ENCODE results near the gene SORT1. TPM values are rescaled to one million over a fixed set of nuclear protein-coding genes. Genes with fewer than 3 reads are reported as not detected.

Gene SORT1
- total RNA-seq, 1 experiment from 2014 or later, result 9.2 TPM

DNA sequence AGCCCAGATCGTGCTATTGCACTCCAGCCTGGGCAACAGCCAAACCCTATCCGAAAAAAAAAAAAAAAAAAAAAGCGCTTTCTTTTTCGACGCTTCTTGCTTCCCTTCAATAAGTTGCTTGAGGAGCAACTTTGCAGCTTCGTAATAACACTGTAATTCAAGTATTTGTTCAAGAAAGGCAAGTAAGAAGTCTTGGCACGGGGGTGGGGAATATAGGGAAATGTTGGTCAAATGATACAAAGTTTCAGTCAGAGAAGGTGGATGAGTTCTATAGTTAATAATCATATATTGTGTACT, 29.4 kb upstream of the SORT1 start:
- H3K36me3 ChIP-seq (ENCODE audit: low read depth, low read length), result peaks cover 8% of the 10 kb centered on the region; the same call in 1 of the 2 replicates

DNA sequence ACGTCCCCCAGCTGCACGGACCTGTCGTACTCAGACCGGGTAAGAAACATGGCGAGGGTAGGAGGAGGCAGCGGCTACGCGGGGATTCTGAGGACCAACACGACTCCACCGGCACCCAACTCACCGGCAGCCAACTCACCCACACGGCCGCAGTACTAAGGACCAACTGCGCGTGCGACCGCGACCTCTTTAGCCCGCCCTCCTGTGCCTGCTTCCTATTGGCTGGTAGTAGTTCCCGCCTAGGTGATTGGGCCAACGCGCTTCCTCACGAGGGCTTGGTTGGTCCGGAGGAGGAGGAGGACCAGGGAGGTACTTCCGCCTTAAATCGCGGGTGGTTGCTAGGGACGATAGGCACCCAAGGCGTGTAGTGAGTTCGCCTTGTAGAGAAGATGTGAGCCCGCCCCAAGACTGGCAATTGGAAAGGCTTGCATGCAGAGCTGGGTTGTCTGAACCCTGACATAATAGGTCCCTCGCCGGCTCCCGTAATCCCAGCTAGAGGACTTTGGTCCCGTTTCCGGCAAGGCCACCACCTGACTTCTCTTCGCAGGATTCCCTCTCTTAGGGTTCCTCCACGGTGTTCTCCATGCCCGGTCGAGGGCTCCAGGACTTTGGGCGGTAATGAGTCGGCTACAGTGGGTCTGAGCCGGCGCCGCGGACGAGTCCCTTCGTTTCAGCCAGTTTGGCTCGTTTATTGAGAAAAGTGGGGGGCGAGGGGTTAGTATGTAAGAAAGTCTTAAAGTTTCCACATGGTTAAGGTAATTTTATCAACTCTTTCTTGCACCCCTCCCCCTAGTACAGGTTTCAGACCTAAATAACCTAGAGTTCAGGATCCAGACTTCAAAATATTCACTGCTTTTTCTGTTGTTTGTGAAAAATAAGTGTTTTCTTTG, 28.8 kb upstream of the SORT1 start, which contains the start of gene PSMA5:
Gene PSMA5, minus strand, starts transcription at position 168 of the 890 bp plus-strand sequence. Its CDS starts 118 bp downstream, at position 50.
- ChIA-PET POLR2A (ENCODE audit: unreplicated experiment) (no interaction called here), CTCF (interaction anchor here (0.7 to 0.8 kb wide), 2 partner anchors 67 to 107 kb away, joined by 3 read pairs; partner anchors contain the start of gene CYB561D1)
- intact Hi-C loops (cut with micrococcal nuclease), result loop anchor here (1.0 to 5.0 kb wide), 2 partner anchors 14 to 56 kb away; partner anchors contain the start of gene ATXN7L2
- peak within 1 kb of the TSS; percentile 97 for H3K4me3 ChIP-seq (ENCODE audit: low read length)
- no peaks in the 10 kb centered on the region for H3K27me3 ChIP-seq (ENCODE audit: low read length)
- peaks cover 27% of the 10 kb centered on the region for H4K20me1 ChIP-seq (ENCODE audit: low read length)
- ATAC-seq (peak; percentile 97), DNase-seq (peak; percentile 99)
- H3K27ac ChIP-seq (ENCODE audit: low read length), result peak within 1 kb of the TSS; percentile 88
- no peaks in the 10 kb centered on the region for H3F3A ChIP-seq (ENCODE audit: low read length, unreplicated experiment)
- H3K79me2 ChIP-seq (ENCODE audit: low read length), result peaks cover 59% of the 10 kb centered on the region
- BruUV-seq (replicated peaks), result TSS peak; percentile 73
- H3K9ac ChIP-seq (ENCODE audit: low read length), result peak within 1 kb of the TSS; percentile 93
- peaks cover 8% of the 10 kb centered on the region; the same call in 1 of the 2 replicates for H3K36me3 ChIP-seq (ENCODE audit: low read depth, low read length)
- H3K9me2 ChIP-seq (replicated peaks; ENCODE audit: low read length), result no peaks in the 10 kb centered on the region
- H2AFZ ChIP-seq (ENCODE audit: low read length), result peak within 1 kb of the TSS; percentile 82
- H3K9me3 ChIP-seq (ENCODE audit: low read length), result no peaks in the 10 kb centered on the region
- TF ChIP-seq EZH2phosphoT487 (IDR thresholded peaks at IDR 0.05; ENCODE audit: borderline replicate concordance, low read length) (no peak), EZH2 (IDR thresholded peaks at IDR 0.05; ENCODE audit: low read length, unreplicated experiment) (no peak)
- TF ChIP-seq, protein P1, sequence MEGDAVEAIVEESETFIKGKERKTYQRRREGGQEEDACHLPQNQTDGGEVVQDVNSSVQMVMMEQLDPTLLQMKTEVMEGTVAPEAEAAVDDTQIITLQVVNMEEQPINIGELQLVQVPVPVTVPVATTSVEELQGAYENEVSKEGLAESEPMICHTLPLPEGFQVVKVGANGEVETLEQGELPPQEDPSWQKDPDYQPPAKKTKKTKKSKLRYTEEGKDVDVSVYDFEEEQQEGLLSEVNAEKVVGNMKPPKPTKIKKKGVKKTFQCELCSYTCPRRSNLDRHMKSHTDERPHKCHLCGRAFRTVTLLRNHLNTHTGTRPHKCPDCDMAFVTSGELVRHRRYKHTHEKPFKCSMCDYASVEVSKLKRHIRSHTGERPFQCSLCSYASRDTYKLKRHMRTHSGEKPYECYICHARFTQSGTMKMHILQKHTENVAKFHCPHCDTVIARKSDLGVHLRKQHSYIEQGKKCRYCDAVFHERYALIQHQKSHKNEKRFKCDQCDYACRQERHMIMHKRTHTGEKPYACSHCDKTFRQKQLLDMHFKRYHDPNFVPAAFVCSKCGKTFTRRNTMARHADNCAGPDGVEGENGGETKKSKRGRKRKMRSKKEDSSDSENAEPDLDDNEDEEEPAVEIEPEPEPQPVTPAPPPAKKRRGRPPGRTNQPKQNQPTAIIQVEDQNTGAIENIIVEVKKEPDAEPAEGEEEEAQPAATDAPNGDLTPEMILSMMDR (conservative IDR thresholded peaks at IDR 0.05; ENCODE audit: low read depth, low read length), result no peak
- peak within 1 kb of the TSS; percentile 82 for H3K4me2 ChIP-seq (ENCODE audit: low read length)
- H3K4me1 ChIP-seq (ENCODE audit: insufficient read depth, low read length), result peaks cover 23% of the 10 kb centered on the region

More for the DNA sequence above, 29.4 kb upstream of the SORT1 start:
- TF ChIP-seq EZH2 (IDR thresholded peaks at IDR 0.05; ENCODE audit: low read length, unreplicated experiment) (no peak), EZH2phosphoT487 (IDR thresholded peaks at IDR 0.05; ENCODE audit: borderline replicate concordance, low read length) (no peak)
- TF ChIP-seq, protein P1 (conservative IDR thresholded peaks at IDR 0.05; ENCODE audit: low read depth, low read length), result no peak
- no peaks in the 10 kb centered on the region for H3K9me2 ChIP-seq (replicated peaks; ENCODE audit: low read length)
- intact Hi-C loops (cut with micrococcal nuclease), result loop anchor here (5.0 kb wide), 1 partner anchor 55 kb away; the partner anchor contains the start of gene ATXN7L2
- H3K27ac ChIP-seq (ENCODE audit: low read length), result peak overlapping the region; percentile 88
- peaks cover 23% of the 10 kb centered on the region for H3K4me1 ChIP-seq (ENCODE audit: insufficient read depth, low read length)
- DNase-seq, result no peak
- H3K4me3 ChIP-seq (ENCODE audit: low read length), result peak overlapping the region; percentile 97
- peak overlapping the region; percentile 82 for H3K4me2 ChIP-seq (ENCODE audit: low read length)
- no peaks in the 10 kb centered on the region for H3F3A ChIP-seq (ENCODE audit: low read length, unreplicated experiment)
- no peaks in the 10 kb centered on the region for H3K9me3 ChIP-seq (ENCODE audit: low read length)
- peaks cover 23% of the 10 kb centered on the region for H4K20me1 ChIP-seq (ENCODE audit: low read length)
- H3K79me2 ChIP-seq (ENCODE audit: low read length), result peaks cover 53% of the 10 kb centered on the region
- peak overlapping the region; percentile 82 for H2AFZ ChIP-seq (ENCODE audit: low read length)
- peak overlapping the region; percentile 93 for H3K9ac ChIP-seq (ENCODE audit: low read length)
- H3K27me3 ChIP-seq (ENCODE audit: low read length), result no peaks in the 10 kb centered on the region
- ATAC-seq, result no peak
- ChIA-PET CTCF (interaction anchor here (0.7 to 0.8 kb wide), 2 partner anchors 67 to 106 kb away, joined by 3 read pairs; partner anchors contain the start of gene CYB561D1), POLR2A (ENCODE audit: unreplicated experiment) (interaction anchor here (0.6 kb wide), 1 partner anchor 10 kb away, joined by 21 read pairs; no protein-coding TSS in a partner anchor)
- no TSS peak for BruUV-seq (replicated peaks)
